ENCODE data around the gene PHLDA3.

PHLDA3 gene

GRCh38 chr1:201499191-201499590, 30.2 kb upstream of the PHLDA3 start:
- no peaks in the 10 kb centered on the region for H3K36me3 Mint-ChIP-seq (ENCODE audit: low read depth)
- peaks cover 80% of the 10 kb centered on the region for H3K4me1 Mint-ChIP-seq
- H3K27ac Mint-ChIP-seq: peak overlapping the region; percentile 47 to 99 (median 88)
- peaks cover 10% of the 10 kb centered on the region for H3K27me3 Mint-ChIP-seq (ENCODE audit: low read depth)
- no peak overlapping the region for H3K4me3 Mint-ChIP-seq
- TF ChIP-seq CTCF (IDR thresholded peaks at IDR 0.05; ENCODE audit: unreplicated experiment in 3 of 3): no peak
- H3K9me3 Mint-ChIP-seq: no peaks in the 10 kb centered on the region

- Mint-ChIP-seq H3K36me3 (ENCODE audit: low read depth) (no peaks in the 10 kb centered on the region), H3K4me3 (no peak overlapping the region), H3K9me3 (no peaks in the 10 kb centered on the region), H3K27ac (peak overlapping the region; percentile 47 to 99 (median 88)), H3K4me1 (peaks cover 80% of the 10 kb centered on the region), H3K27me3 (ENCODE audit: low read depth) (peaks cover 12% of the 10 kb centered on the region)
- no peak for TF ChIP-seq CTCF (IDR thresholded peaks at IDR 0.05; ENCODE audit: unreplicated experiment in 3 of 3)
Measured at GRCh38 chr1:201498621-201499020, 29.6 kb upstream of the PHLDA3 start.

- peaks cover 80% of the 10 kb centered on the region for H3K4me1 Mint-ChIP-seq
- H3K27ac Mint-ChIP-seq: peak overlapping the region; percentile 41 to 99 (median 88)
- H3K4me3 Mint-ChIP-seq: no peak overlapping the region
- no peaks in the 10 kb centered on the region for H3K36me3 Mint-ChIP-seq (ENCODE audit: low read depth)
- no peak for TF ChIP-seq CTCF (IDR thresholded peaks at IDR 0.05; ENCODE audit: unreplicated experiment in 3 of 3)
- peaks cover 5% of the 10 kb centered on the region for H3K9me3 Mint-ChIP-seq
- peaks cover 12% of the 10 kb centered on the region for H3K27me3 Mint-ChIP-seq (ENCODE audit: low read depth)
Measured at GRCh38 chr1:201497935-201498509, 29.0 kb upstream of the PHLDA3 start.

GRCh38 chr1:201496296-201496690, 27.3 kb upstream of the PHLDA3 start:
- no peak for TF ChIP-seq CTCF (IDR thresholded peaks at IDR 0.05; ENCODE audit: unreplicated experiment in 3 of 3)
- peak overlapping the region; percentile 98 to 100 (median 98) for H3K27ac Mint-ChIP-seq
- no peaks in the 10 kb centered on the region for H3K36me3 Mint-ChIP-seq (ENCODE audit: low read depth)
- peaks cover 5% of the 10 kb centered on the region for H3K9me3 Mint-ChIP-seq
- peak overlapping the region; percentile 20 to 45 (median 34) for H3K4me3 Mint-ChIP-seq
- peaks cover 12% of the 10 kb centered on the region for H3K27me3 Mint-ChIP-seq (ENCODE audit: low read depth)
- peaks cover 80% of the 10 kb centered on the region for H3K4me1 Mint-ChIP-seq

- Mint-ChIP-seq H3K36me3 (ENCODE audit: low read depth) (no peaks in the 10 kb centered on the region), H3K27me3 (ENCODE audit: low read depth) (peaks cover 12% of the 10 kb centered on the region), H3K27ac (peak overlapping the region; percentile 98 to 100 (median 98)), H3K4me1 (peaks cover 80% of the 10 kb centered on the region), H3K9me3 (peaks cover 5% of the 10 kb centered on the region), H3K4me3 (peak overlapping the region; percentile 40 to 47 (median 45))
- TF ChIP-seq CTCF (IDR thresholded peaks at IDR 0.05; ENCODE audit: unreplicated experiment in 3 of 3): no peak
Measured at GRCh38 chr1:201495551-201496295, 26.7 kb upstream of the PHLDA3 start.
